ENCODE measurements around the gene GYS1. TPM values are rescaled to one million over a fixed set of nuclear protein-coding genes. Genes with fewer than 3 reads are reported as not detected.
A peak's percentile ranks its signal among the peaks of the same experiment; 100 is the strongest.
"Not testable (repeated sequence)": the region's sequence is repeated elsewhere in the genome, so short reads cannot be mapped to it uniquely, and the experiment has no call there.

The GYS1 gene
- total RNA-seq, 1 experiment from 2014 or later: 29.7 TPM

DNA sequence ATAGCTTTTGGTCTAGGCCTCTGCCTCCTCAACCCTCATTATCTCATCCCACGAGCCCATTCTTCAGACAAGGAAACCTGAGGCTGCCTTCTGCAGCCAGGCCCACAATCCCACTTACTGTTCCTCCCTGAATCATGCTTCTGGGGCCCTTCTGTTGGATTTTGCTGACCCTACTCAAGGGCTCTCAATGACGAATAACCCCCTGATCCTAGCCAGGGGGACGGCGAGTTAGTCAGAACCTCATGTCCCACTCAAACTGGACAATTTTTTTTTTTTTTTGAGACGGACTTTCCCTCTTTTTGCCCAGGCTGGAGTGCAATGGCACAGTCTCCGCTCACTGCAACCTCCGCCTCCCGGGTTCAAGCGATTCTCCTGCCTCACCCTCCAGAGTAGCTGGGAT lies 29.0 kb upstream of the GYS1 start:
- CTCF ChIA-PET: no interaction called here

DNA sequence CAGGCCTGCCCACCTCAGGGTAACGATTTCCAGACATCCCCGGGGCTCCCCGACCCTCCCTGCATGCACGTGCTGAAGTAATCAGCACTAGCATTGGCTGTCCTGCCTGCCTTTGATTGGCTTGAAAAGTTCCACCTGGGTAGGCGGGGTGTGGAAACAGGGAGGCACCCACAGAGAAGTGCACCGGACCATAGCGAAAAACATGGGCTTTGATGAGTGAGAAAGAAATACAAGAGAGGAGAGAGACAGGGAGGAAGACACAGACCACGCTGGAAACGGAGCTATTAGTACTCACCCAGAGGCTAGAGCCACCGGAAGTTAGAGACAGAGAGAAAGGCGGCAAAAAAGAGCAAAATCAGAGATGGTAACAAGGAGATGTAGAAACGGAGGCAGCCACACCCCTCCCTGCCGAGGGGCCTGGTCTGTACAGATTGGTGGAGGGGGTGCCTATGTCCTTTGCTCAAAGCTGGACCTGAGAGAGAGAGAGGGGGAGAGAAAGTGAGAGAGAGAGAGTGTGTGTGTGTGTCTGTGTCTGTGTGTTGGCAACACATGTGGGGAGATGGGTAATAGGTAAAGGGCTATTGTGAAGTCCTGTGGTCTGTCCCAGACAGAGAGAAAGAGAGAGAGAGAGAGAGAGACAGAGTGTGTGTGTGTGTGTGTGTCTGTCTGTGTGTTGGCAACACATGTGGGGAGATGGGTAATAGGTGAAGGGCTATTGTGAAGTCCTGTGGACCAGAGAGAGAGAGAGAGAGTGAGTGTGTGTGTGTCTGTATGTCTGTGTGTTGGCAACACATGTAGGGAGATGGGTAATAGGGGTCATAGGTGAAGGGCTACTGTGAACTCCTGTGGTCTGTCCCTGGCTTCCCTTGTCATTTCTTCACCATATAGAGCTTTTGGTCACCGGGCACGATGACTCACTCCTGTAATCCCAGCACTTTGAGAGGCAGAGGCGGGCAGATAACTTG lies 28.1 kb upstream of the GYS1 start:
- Mint-ChIP-seq H3K36me3 (ENCODE audit: insufficient read depth, unreplicated experiment) (peaks cover 19% of the 10 kb centered on the region), H3K27ac (ENCODE audit: low read depth, unreplicated experiment) (no peak overlapping the region), H3K4me1 (ENCODE audit: insufficient read depth, unreplicated experiment) (peaks cover 22% of the 10 kb centered on the region), H3K4me3 (ENCODE audit: unreplicated experiment) (no peak overlapping the region), H3K27me3 (ENCODE audit: insufficient read depth, unreplicated experiment) (no peaks in the 10 kb centered on the region), H3K9me3 (ENCODE audit: unreplicated experiment) (no peaks in the 10 kb centered on the region)
- intact Hi-C loops (cut with micrococcal nuclease): no loop called here
- BruUV-seq (replicated peaks): no TSS peak
- TF ChIP-seq, protein P1, sequence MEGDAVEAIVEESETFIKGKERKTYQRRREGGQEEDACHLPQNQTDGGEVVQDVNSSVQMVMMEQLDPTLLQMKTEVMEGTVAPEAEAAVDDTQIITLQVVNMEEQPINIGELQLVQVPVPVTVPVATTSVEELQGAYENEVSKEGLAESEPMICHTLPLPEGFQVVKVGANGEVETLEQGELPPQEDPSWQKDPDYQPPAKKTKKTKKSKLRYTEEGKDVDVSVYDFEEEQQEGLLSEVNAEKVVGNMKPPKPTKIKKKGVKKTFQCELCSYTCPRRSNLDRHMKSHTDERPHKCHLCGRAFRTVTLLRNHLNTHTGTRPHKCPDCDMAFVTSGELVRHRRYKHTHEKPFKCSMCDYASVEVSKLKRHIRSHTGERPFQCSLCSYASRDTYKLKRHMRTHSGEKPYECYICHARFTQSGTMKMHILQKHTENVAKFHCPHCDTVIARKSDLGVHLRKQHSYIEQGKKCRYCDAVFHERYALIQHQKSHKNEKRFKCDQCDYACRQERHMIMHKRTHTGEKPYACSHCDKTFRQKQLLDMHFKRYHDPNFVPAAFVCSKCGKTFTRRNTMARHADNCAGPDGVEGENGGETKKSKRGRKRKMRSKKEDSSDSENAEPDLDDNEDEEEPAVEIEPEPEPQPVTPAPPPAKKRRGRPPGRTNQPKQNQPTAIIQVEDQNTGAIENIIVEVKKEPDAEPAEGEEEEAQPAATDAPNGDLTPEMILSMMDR (IDR thresholded peaks at IDR 0.05; ENCODE audit: unreplicated experiment): no peak
- ChIA-PET CTCF (interaction anchor here (1.4 kb wide), 1 partner anchor 22 kb away, joined by 3 read pairs; no protein-coding TSS in a partner anchor), POLR2A (interaction anchor here (1.2 kb wide), 1 partner anchor 44 kb away, joined by 4 read pairs; no protein-coding TSS in a partner anchor)
- DNase-seq (ENCODE audit: unreplicated experiment): peak; percentile 49

More for the DNA sequence above, 29.0 kb upstream of the GYS1 start:
- no peaks in the 10 kb centered on the region for H3K27me3 Mint-ChIP-seq (ENCODE audit: insufficient read depth, unreplicated experiment)
- no peak overlapping the region for H3K4me3 Mint-ChIP-seq (ENCODE audit: unreplicated experiment)
- peaks cover 22% of the 10 kb centered on the region for H3K4me1 Mint-ChIP-seq (ENCODE audit: insufficient read depth, unreplicated experiment)
- no peaks in the 10 kb centered on the region for H3K9me3 Mint-ChIP-seq (ENCODE audit: unreplicated experiment)
- H3K27ac Mint-ChIP-seq (ENCODE audit: low read depth, unreplicated experiment): no peak overlapping the region
- POLR2A ChIA-PET: no interaction called here
- DNase-seq (ENCODE audit: unreplicated experiment): no peak
- BruUV-seq (replicated peaks): no TSS peak
- H3K36me3 Mint-ChIP-seq (ENCODE audit: insufficient read depth, unreplicated experiment): peaks cover 13% of the 10 kb centered on the region
- intact Hi-C loops (cut with micrococcal nuclease): no loop called here
- TF ChIP-seq, protein P1 (IDR thresholded peaks at IDR 0.05; ENCODE audit: unreplicated experiment): no peak

DNA sequence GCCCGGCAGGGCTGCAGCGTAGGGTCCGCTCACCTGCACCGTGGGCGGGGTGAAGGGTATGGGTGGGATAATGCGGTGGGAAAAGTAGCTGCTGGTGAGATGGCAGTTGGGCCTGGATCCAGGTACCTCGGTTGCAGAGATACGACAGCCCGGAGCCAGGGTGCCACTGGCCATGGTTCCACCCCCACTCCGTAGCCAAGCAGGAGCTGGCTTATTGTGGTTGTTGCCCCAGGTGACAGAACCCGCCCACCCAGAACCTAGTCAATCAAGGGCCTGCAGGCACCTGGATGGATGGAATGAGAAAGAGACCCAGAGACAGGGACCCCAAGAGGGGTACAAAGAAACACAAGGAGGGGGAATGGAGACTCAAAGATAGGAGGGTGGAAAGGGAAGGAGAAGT lies 27.2 kb upstream of the GYS1 start:
- ChIA-PET CTCF (interaction anchor here (0.6 to 1.4 kb wide), 2 partner anchors 21 to 37 kb away, joined by 3 to 4 read pairs; partner anchors contain the start of gene CGB7), POLR2A (interaction anchor here (1.2 to 1.7 kb wide), 2 partner anchors 37 to 45 kb away, joined by 4 to 6 read pairs; partner anchors contain the start of gene CGB7)
- Mint-ChIP-seq H3K27ac (ENCODE audit: low read depth, unreplicated experiment) (no peak overlapping the region), H3K9me3 (ENCODE audit: unreplicated experiment) (no peaks in the 10 kb centered on the region), H3K4me3 (ENCODE audit: unreplicated experiment) (peak overlapping the region; percentile 57), H3K36me3 (ENCODE audit: insufficient read depth, unreplicated experiment) (peaks cover 26% of the 10 kb centered on the region), H3K4me1 (ENCODE audit: insufficient read depth, unreplicated experiment) (peaks cover 18% of the 10 kb centered on the region), H3K27me3 (ENCODE audit: insufficient read depth, unreplicated experiment) (no peaks in the 10 kb centered on the region)
- no TSS peak for BruUV-seq (replicated peaks)
- DNase-seq (ENCODE audit: unreplicated experiment): no peak
- intact Hi-C loops (cut with micrococcal nuclease): no loop called here
- TF ChIP-seq, protein P1 (IDR thresholded peaks at IDR 0.05; ENCODE audit: unreplicated experiment): no peak

DNA sequence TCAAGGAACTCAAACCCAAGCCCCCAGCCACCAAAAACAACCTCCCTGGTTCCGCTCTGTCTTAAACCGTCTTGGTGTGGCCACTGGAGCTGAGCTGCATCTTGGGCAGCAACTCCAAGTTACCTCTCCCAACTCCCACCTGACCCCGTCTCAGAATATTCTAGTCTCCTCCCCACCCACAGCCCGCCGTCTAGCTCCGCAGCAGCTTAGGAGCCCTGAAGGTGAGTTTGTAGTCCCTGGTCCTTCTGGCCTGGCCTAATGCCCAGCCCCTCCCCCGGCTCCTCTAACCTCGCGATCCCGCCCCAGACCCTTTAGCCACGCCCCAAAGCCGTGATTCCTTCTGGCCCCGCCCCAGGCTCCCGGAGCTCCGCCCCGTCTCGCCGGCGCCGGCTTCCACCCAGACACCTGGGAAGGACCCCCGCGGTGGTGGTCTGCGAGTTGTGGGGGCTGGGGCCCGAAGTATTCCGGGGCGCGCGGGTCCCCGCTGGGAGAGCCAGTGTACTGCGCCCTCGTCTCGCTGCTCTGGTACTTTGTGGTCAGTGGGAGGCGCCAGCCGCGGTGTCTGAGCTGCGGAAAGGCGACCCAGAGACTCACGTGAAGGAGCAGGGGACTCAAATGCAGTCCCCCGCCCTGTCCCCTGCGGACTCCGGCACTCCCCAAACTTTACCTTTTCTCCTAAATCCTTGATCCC lies 26.3 kb upstream of the GYS1 start:
- H3K4me3 Mint-ChIP-seq (ENCODE audit: unreplicated experiment): peak overlapping the region; percentile 57
- ChIA-PET POLR2A (interaction anchor here (0.6 to 1.7 kb wide), 10 partner anchors 9 to 306 kb away, joined by 3 to 11 read pairs (median 4); partner anchors contain the start of genes CGB7, GYS1 and RUVBL2), CTCF (interaction anchor here (0.6 kb wide), 1 partner anchor 38 kb away, joined by 4 read pairs; the partner anchor contains the start of gene CGB7)
- H3K27ac Mint-ChIP-seq (ENCODE audit: low read depth, unreplicated experiment): no peak overlapping the region
- peaks cover 18% of the 10 kb centered on the region for H3K4me1 Mint-ChIP-seq (ENCODE audit: insufficient read depth, unreplicated experiment)
- DNase-seq (ENCODE audit: unreplicated experiment): peak; percentile 83
- TSS peak; percentile 3 for BruUV-seq (replicated peaks)
- intact Hi-C loops (cut with micrococcal nuclease): no loop called here
- TF ChIP-seq, protein P1 (IDR thresholded peaks at IDR 0.05; ENCODE audit: unreplicated experiment): no peak
- no peaks in the 10 kb centered on the region for H3K27me3 Mint-ChIP-seq (ENCODE audit: insufficient read depth, unreplicated experiment)
- H3K9me3 Mint-ChIP-seq (ENCODE audit: unreplicated experiment): no peaks in the 10 kb centered on the region
- peaks cover 34% of the 10 kb centered on the region for H3K36me3 Mint-ChIP-seq (ENCODE audit: insufficient read depth, unreplicated experiment)

DNA sequence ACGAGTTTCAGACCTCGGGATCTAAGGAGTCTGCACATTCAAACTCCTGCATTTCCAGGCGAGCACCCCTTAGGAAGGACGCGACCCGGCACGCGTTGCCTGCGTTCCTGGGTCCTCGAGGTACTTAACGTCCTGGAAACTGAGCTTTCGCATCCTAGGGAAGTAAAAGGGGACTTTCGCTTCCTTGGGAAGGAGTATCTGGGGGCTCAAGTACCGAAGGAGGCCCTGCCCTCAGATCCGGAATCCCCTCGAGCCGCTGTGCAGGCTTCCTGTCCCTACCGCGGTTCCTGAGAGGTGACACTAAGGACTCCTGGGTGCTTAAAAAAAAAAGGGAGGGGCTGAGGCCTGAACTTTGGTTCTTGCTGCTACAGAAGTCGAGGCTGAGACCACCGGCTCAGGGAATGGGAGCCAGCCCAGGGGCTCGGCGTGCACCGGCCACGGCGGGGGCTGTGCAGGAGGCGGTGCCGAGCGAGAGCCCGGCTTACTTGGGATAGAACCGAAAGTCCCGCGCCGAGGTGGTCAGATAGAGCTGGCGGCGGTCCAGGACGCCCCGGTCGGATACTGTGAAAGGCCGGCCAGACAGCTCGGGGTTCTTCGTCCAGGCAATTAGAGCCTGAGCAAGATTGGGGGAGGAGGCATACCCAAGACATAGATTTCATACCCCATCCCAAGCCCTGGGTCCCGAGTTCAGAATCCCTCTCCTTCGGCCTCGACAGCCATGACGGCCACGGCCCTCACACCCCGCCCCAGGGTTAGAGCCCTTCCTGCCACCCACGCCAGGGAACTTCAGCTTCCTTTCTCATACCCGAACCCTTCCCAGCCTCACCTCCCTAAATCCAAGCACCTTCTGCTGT lies 25.5 kb upstream of the GYS1 start:
- intact Hi-C loops (cut with micrococcal nuclease); H3K27ac Mint-ChIP-seq (ENCODE audit: low read depth, unreplicated experiment): not testable (repeated sequence)
- POLR2A ChIA-PET: interaction anchor here (0.6 to 1.7 kb wide), 10 partner anchors 9 to 623 kb away, joined by 3 to 11 read pairs (median 4); partner anchors contain the start of genes CGB7, GYS1, RUVBL2 and SCAF1

More for the DNA sequence above, 25.5 kb upstream of the GYS1 start:
- not testable (repeated sequence) for DNase-seq (ENCODE audit: unreplicated experiment); BruUV-seq (replicated peaks); H3K27me3 Mint-ChIP-seq (ENCODE audit: insufficient read depth, unreplicated experiment); H3K9me3 Mint-ChIP-seq (ENCODE audit: unreplicated experiment)
- peaks cover 37% of the 10 kb centered on the region for H3K36me3 Mint-ChIP-seq (ENCODE audit: insufficient read depth, unreplicated experiment)
- CTCF ChIA-PET: interaction anchor here (0.6 to 1.3 kb wide), 2 partner anchors 19 to 208 kb away, joined by 3 to 4 read pairs; no protein-coding TSS in a partner anchor
- H3K4me1 Mint-ChIP-seq (ENCODE audit: insufficient read depth, unreplicated experiment): peaks cover 18% of the 10 kb centered on the region
- H3K4me3 Mint-ChIP-seq (ENCODE audit: unreplicated experiment): peak overlapping the region; percentile 57
